ENCODE results near the gene LARGE1. TPM values are rescaled to one million over a fixed set of nuclear protein-coding genes. Genes with fewer than 3 reads are reported as not detected.

The LARGE1 gene
- 15.2 and 19.2 TPM in 2 replicates for total RNA-seq
- polyA plus RNA-seq, result 13.6 and 14.1 TPM in 2 replicates
- polyA plus RNA-seq (2012), result 11.6 and 11.7 TPM in 2 replicates
- polyA minus RNA-seq (ENCODE audit: low replicate concordance), result 33.7 and 72.6 TPM in 2 replicates

- H3K36me3 ChIP-seq (ENCODE audit: control insufficient read depth, insufficient read depth, low read length), result no peaks in the 10 kb centered on the region
- TF ChIP-seq EZH2 (IDR thresholded peaks at IDR 0.05; ENCODE audit: low read length, missing control alignments) (no peak), CTCF (conservative IDR thresholded peaks at IDR 0.05 in 1 of 2, IDR thresholded peaks at IDR 0.05 in 1 of 2; ENCODE audit: low read depth in 1 of 2, low read length in 2 of 2) (no peak)
- H3K27me3 ChIP-seq (ENCODE audit: control insufficient read depth, insufficient read depth, low read length), result peaks cover 3% of the 10 kb centered on the region
- H4K20me1 ChIP-seq (ENCODE audit: control insufficient read depth, extremely low read depth, insufficient read depth, low read length), result peaks cover 2% of the 10 kb centered on the region
- peak within 1 kb of the TSS; percentile 47 for H3K27ac ChIP-seq (ENCODE audit: insufficient read depth, low read length)
- peak within 1 kb of the TSS; percentile 89 for H2AFZ ChIP-seq (ENCODE audit: low read length)
- peak within 1 kb of the TSS; percentile 61 for H3K9ac ChIP-seq (ENCODE audit: insufficient read depth, low read length)
- H3K4me1 ChIP-seq (ENCODE audit: control insufficient read depth, extremely low read depth, insufficient read depth, low read length), result peaks cover 3% of the 10 kb centered on the region
- peak within 1 kb of the TSS; percentile 96 for H3K4me2 ChIP-seq (ENCODE audit: extremely low read depth, insufficient read depth, low read length)
- H3K79me2 ChIP-seq (ENCODE audit: control insufficient read depth, insufficient read depth, low read length), result peaks cover 10% of the 10 kb centered on the region
- H3K9me3 ChIP-seq (ENCODE audit: control insufficient read depth, insufficient read depth, low read depth, low read length), result no peaks in the 10 kb centered on the region
- peak within 1 kb of the TSS; percentile 71 to 84 (median 80) for H3K4me3 ChIP-seq (replicated peaks in 1 of 4; ENCODE audit: control extremely low read depth in 1 of 4, insufficient read depth in 1 of 4, low read depth in 3 of 4, low read length in 4 of 4)
- peak; percentile 29 to 39 for DNase-seq (ENCODE audit: low read depth in 2 of 2)
Measured at GRCh38 chr22:33920197-33920540, at the start of gene LARGE1. TSS of gene LARGE1 (minus strand) at chr22:33920476.

GRCh38 chr22:33969045-33969444 lies 48.8 kb upstream of the LARGE1 start:
- Histone ChIP-seq H3K36me3 (ENCODE audit: control insufficient read depth, insufficient read depth, low read length) (no peaks in the 10 kb centered on the region), H3K79me2 (ENCODE audit: control insufficient read depth, insufficient read depth, low read length) (no peaks in the 10 kb centered on the region), H3K9me3 (ENCODE audit: control insufficient read depth, insufficient read depth, low read depth, low read length) (no peaks in the 10 kb centered on the region), H3K27me3 (ENCODE audit: control insufficient read depth, insufficient read depth, low read length) (no peaks in the 10 kb centered on the region), H3K4me2 (ENCODE audit: extremely low read depth, insufficient read depth, low read length) (no peak overlapping the region), H3K4me1 (ENCODE audit: control insufficient read depth, extremely low read depth, insufficient read depth, low read length) (no peaks in the 10 kb centered on the region), H3K4me3 (replicated peaks in 1 of 4; ENCODE audit: control extremely low read depth in 1 of 4, insufficient read depth in 1 of 4, low read depth in 3 of 4, low read length in 4 of 4) (no peak overlapping the region), H2AFZ (ENCODE audit: low read length) (no peak overlapping the region), H4K20me1 (ENCODE audit: control insufficient read depth, extremely low read depth, insufficient read depth, low read length) (no peaks in the 10 kb centered on the region), H3K9ac (ENCODE audit: insufficient read depth, low read length) (no peak overlapping the region), H3K27ac (ENCODE audit: insufficient read depth, low read length) (no peak overlapping the region)
- TF ChIP-seq EZH2 (IDR thresholded peaks at IDR 0.05; ENCODE audit: low read length, missing control alignments) (no peak), CTCF (conservative IDR thresholded peaks at IDR 0.05 in 1 of 2, IDR thresholded peaks at IDR 0.05 in 1 of 2; ENCODE audit: low read depth in 1 of 2, low read length in 2 of 2) (no peak)
- DNase-seq (ENCODE audit: low read depth in 2 of 2), result no peak

- Histone ChIP-seq H3K79me2 (ENCODE audit: control insufficient read depth, insufficient read depth, low read length) (no peaks in the 10 kb centered on the region), H3K4me3 (replicated peaks in 1 of 4; ENCODE audit: control extremely low read depth in 1 of 4, insufficient read depth in 1 of 4, low read depth in 3 of 4, low read length in 4 of 4) (no peak overlapping the region), H2AFZ (ENCODE audit: low read length) (no peak overlapping the region), H3K9me3 (ENCODE audit: control insufficient read depth, insufficient read depth, low read depth, low read length) (no peaks in the 10 kb centered on the region), H3K27ac (ENCODE audit: insufficient read depth, low read length) (no peak overlapping the region), H4K20me1 (ENCODE audit: control insufficient read depth, extremely low read depth, insufficient read depth, low read length) (no peaks in the 10 kb centered on the region), H3K9ac (ENCODE audit: insufficient read depth, low read length) (no peak overlapping the region), H3K27me3 (ENCODE audit: control insufficient read depth, insufficient read depth, low read length) (no peaks in the 10 kb centered on the region), H3K4me2 (ENCODE audit: extremely low read depth, insufficient read depth, low read length) (no peak overlapping the region), H3K36me3 (ENCODE audit: control insufficient read depth, insufficient read depth, low read length) (no peaks in the 10 kb centered on the region), H3K4me1 (ENCODE audit: control insufficient read depth, extremely low read depth, insufficient read depth, low read length) (no peaks in the 10 kb centered on the region)
- TF ChIP-seq EZH2 (IDR thresholded peaks at IDR 0.05; ENCODE audit: low read length, missing control alignments) (no peak), CTCF (conservative IDR thresholded peaks at IDR 0.05 in 1 of 2, IDR thresholded peaks at IDR 0.05 in 1 of 2; ENCODE audit: low read depth in 1 of 2, low read length in 2 of 2) (no peak)
- no peak for DNase-seq (ENCODE audit: low read depth in 2 of 2)
Measured at GRCh38 chr22:33964121-33964520, 43.8 kb upstream of the LARGE1 start.

All from fibroblast of lung (primary cell).